SK-N-SH (cell line): Measurements from ENCODE around the gene RGS7.

Experiments
- CHD2 ChIP-seq: fragments of 150-350 bp; IDR thresholded peaks from 2 replicates; pipeline ENCODE4 v1.6.1; 2018; ENCODE audit warnings: low read length; ENCODE audit not compliant: partially characterized antibody
- EP300 ChIP-seq, 2 experiments: IDR thresholded peaks; 2 replicates each; pipeline versions ENCODE4 v1.4.0 to v1.6.1; 2012; ENCODE audit warnings: borderline replicate concordance in 1 of 2, low read depth in 1 of 2, low read length in 1 of 2
- JUND ChIP-seq: IDR thresholded peaks from 2 replicates; pipeline ENCODE4 v1.4.0; 2012

DNA sequence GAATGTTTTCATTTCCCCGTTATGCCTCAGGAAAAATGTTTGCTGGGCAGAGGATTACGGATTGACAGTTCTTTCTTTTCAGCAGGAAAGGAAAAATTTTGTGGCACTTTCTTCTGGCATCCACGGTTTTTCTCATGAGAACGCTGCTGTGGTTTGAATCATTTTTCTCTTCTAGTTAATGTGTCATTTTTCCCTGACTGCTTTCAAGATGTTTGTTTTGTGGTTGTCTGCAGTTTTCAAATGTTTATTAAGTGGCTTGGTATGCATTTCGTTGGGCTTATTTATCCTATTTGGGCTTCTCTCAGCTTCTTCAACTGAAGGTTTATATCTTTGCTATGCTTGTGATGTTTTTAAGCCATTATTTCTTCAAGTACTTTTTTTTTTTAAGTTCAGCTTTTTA, 359.0 kb downstream of the RGS7 start:
- TF ChIP-seq JUND (no peak), CHD2 (no peak), EP300 (IDR thresholded peaks at IDR 0.05; ENCODE audit: borderline replicate concordance in 1 of 2, low read depth in 1 of 2, low read length in 1 of 2) (no peak)
